ENCODE results near the gene CD8B. TPM values are rescaled to one million over a fixed set of nuclear protein-coding genes. Genes with fewer than 3 reads are reported as not detected.

The CD8B gene
- total and polyA plus RNA-seq, 2 of the 13 experiments (the other 11 are each of a cell fraction or from before 2014, with no cell fraction given): 0.04 TPM; not detected in 1

GRCh38 chr2:86807468-86808275 lies 54.0 kb downstream of the CD8B start (continued):
- TF ChIP-seq ATF5 (CRISPR knock-in tag; IDR thresholded peaks at IDR 0.05; ENCODE audit: low read depth) (no peak), ZNF18 (CRISPR knock-in tag; IDR thresholded peaks at IDR 0.05; ENCODE audit: insufficient replicate concordance) (no peak), ZBTB1 (CRISPR knock-in tag; IDR thresholded peaks at IDR 0.05; ENCODE audit: borderline replicate concordance) (no peak), E2F5 (CRISPR knock-in tag; conservative IDR thresholded peaks at IDR 0.05) (no peak), DDIT3 (CRISPR knock-in tag; IDR thresholded peaks at IDR 0.05) (no peak), KMT2A (CRISPR knock-in tag; IDR thresholded peaks at IDR 0.05) (no peak), MEIS1 (CRISPR knock-in tag; IDR thresholded peaks at IDR 0.05; ENCODE audit: borderline replicate concordance) (0 out of 2 replicates have a peak, but pooled peaks have one; percentile 55), ZNF496 (CRISPR knock-in tag; IDR thresholded peaks at IDR 0.05; ENCODE audit: insufficient replicate concordance) (no peak), IKZF4 (CRISPR knock-in tag; IDR thresholded peaks at IDR 0.05; ENCODE audit: borderline replicate concordance, low read depth, not compliant biosample characterization) (no peak), TRIM22 (IDR thresholded peaks at IDR 0.05) (no peak), HNF4G (IDR thresholded peaks at IDR 0.05; ENCODE audit: borderline replicate concordance, low read depth, low read length) (no peak), HNF4G (CRISPR knock-in tag; IDR thresholded peaks at IDR 0.05; ENCODE audit: borderline replicate concordance, low read depth) (no peak), NR1H2 (CRISPR knock-in tag; IDR thresholded peaks at IDR 0.05; ENCODE audit: borderline replicate concordance, low read depth) (no peak), ZFP36 (IDR thresholded peaks at IDR 0.05; ENCODE audit: borderline replicate concordance, low read depth, low read length, partially characterized antibody) (no peak), ZBTB4 (CRISPR knock-in tag; IDR thresholded peaks at IDR 0.05; ENCODE audit: borderline replicate concordance) (no peak), HMG20B (CRISPR knock-in tag; conservative IDR thresholded peaks at IDR 0.05) (0 out of 2 replicates have a peak, but pooled peaks have one; percentile 34), ZNF547 (CRISPR knock-in tag; IDR thresholded peaks at IDR 0.05) (peak; percentile 44; the same call in 1 of the 2 replicates), HIVEP1 (CRISPR knock-in tag; IDR thresholded peaks at IDR 0.05) (no peak), SPEN (CRISPR knock-in tag; IDR thresholded peaks at IDR 0.05; ENCODE audit: low read depth) (no peak)
